SK-N-SH (cell line): ENCODE results near the gene CDH13. TPM values are rescaled to one million over a fixed set of nuclear protein-coding genes. Genes with fewer than 3 reads are reported as not detected.
"Not testable (repeated sequence)": the region's sequence is repeated elsewhere in the genome, so short reads cannot be mapped to it uniquely, and the experiment has no call there.

Source experiments
- CTCF ChIA-PET: fragments of 300-600, 350-600 bp; formaldehyde crosslinking; extraction: SDS; loops from one replicate; lab custom pipeline; 2021; lab: Yijun Ruan, JAX
- POLR2A ChIA-PET: fragments of 350-600 bp; sonication (Branson Sonifier 250); formaldehyde crosslinking; extraction: SDS; loops from one replicate; lab custom pipeline; 2020; ENCODE audit warnings: antibody characterized with exemption, inconsistent platforms; lab: Yijun Ruan, JAX
- DNase-seq: peaks from one replicate; pipeline ENCODE4 v3.0.0; 2012
- H2AFZ ChIP-seq: fragments of 200-600 bp; sonication (generic); 2 replicates; pipeline ENCODE4 v1.8.1; 2016; ENCODE audit warnings: antibody characterized with exemption, mild to moderate bottlenecking, low read depth
- H3F3A ChIP-seq: fragments of 200-600 bp; sonication (generic); replicated peaks from 2 replicates; pipeline ENCODE3; 2016; ENCODE audit warnings: antibody characterized with exemption, mild to moderate bottlenecking; ENCODE audit not compliant: insufficient read depth
- H3K27ac ChIP-seq, 2 experiments: fragments of 200-500 bp in 1 of 2; fragments of 200-600 bp in 1 of 2; sonication (Bioruptor generic) in 1 of 2; sonication (generic), shearing (Covaris generic) in 1 of 2; 2 replicates each; pipeline versions ENCODE4 v1.5.1 to v1.6.1; 2014 to 2016; ENCODE audit warnings: low read depth in 2 of 2, inconsistent platforms in 1 of 2, low read length in 1 of 2, mild to moderate bottlenecking in 1 of 2, mixed read lengths in 1 of 2
- H3K27me3 ChIP-seq: fragments of 200-600 bp; sonication (generic), shearing (Covaris generic); 2 replicates; pipeline ENCODE4 v1.6.1; 2016; ENCODE audit warnings: mixed run types; ENCODE audit not compliant: insufficient read depth
- H3K36me3 ChIP-seq, 2 experiments: fragments of 200-500 bp in 1 of 2; fragments of 200-600 bp in 1 of 2; sonication (Bioruptor generic) in 1 of 2; sonication (generic) in 1 of 2; replicated peaks in 1 of 2; 2 replicates each; pipeline versions ENCODE3 to v1.5.1; 2014 to 2016; ENCODE audit warnings: low read length in 1 of 2, mild to moderate bottlenecking in 1 of 2; ENCODE audit not compliant: insufficient read depth in 2 of 2, control insufficient read depth in 1 of 2
- H3K4me1 ChIP-seq, 2 experiments: fragments of 200-500 bp in 1 of 2; fragments of 200-600 bp in 1 of 2; sonication (Bioruptor generic) in 1 of 2; sonication (generic), shearing (Covaris generic) in 1 of 2; 2 replicates each; pipeline versions ENCODE4 v1.5.1 to v1.6.1; 2014 to 2016; ENCODE audit warnings: low read depth in 1 of 2, low read length in 1 of 2, mixed run types in 1 of 2; ENCODE audit not compliant: insufficient read depth in 2 of 2, control insufficient read depth in 1 of 2
- H3K4me2 ChIP-seq: fragments of 200-600 bp; sonication (generic), shearing (Covaris generic); 2 replicates; pipeline ENCODE4 v1.6.1; 2017; ENCODE audit warnings: mixed run types
- H3K4me3 ChIP-seq, 2 experiments: fragments of 200-500 bp in 1 of 2; fragments of 200-600 bp in 1 of 2; sonication (Bioruptor generic) in 1 of 2; sonication (generic), shearing (Covaris generic) in 1 of 2; 2 replicates each; pipeline versions ENCODE4 v1.5.1 to v1.8.1; 2014 to 2016; ENCODE audit warnings: low read depth in 2 of 2, inconsistent platforms in 1 of 2, low read length in 1 of 2, mild to moderate bottlenecking in 1 of 2, mixed read lengths in 1 of 2, moderate library complexity in 1 of 2
- H3K79me2 ChIP-seq: fragments of 200-600 bp; sonication (generic); 2 replicates; pipeline ENCODE4 v1.8.1; 2017; ENCODE audit warnings: mild to moderate bottlenecking; ENCODE audit not compliant: insufficient read depth
- H3K9ac ChIP-seq: fragments of 200-600 bp; sonication (generic); 2 replicates; pipeline ENCODE4 v1.6.1; 2017; ENCODE audit warnings: mixed run types
- H3K9me2 ChIP-seq: fragments of 200-600 bp; sonication (generic); 2 replicates; pipeline ENCODE4 v1.6.1; 2017; ENCODE audit warnings: mixed run types
- H3K9me3 ChIP-seq: fragments of 200-600 bp; sonication (generic); 2 replicates; pipeline ENCODE4 v1.6.1; 2017; ENCODE audit warnings: mixed run types, mild to moderate bottlenecking, moderate library complexity
- H4K20me1 ChIP-seq: fragments of 200-600 bp; sonication (generic); 2 replicates; pipeline ENCODE4 v1.6.1; 2017; ENCODE audit warnings: mild to moderate bottlenecking, mixed run types; ENCODE audit not compliant: insufficient read depth
- CTCF ChIP-seq: fragments of 200-600 bp; sonication (generic); IDR thresholded peaks from 2 replicates; pipeline ENCODE4 v1.6.1; 2017; ENCODE audit warnings: antibody characterized with exemption, mild to moderate bottlenecking, moderate library complexity
- ELF1 ChIP-seq: IDR thresholded peaks from 2 replicates; pipeline ENCODE4 v1.4.0; 2012
- EP300 ChIP-seq, 2 experiments: IDR thresholded peaks; 2 replicates each; pipeline versions ENCODE4 v1.4.0 to v1.6.1; 2012; ENCODE audit warnings: borderline replicate concordance in 1 of 2, low read depth in 1 of 2, low read length in 1 of 2
- EZH2phosphoT487 ChIP-seq: fragments of 200-600 bp; sonication (generic); IDR thresholded peaks from 2 replicates; pipeline ENCODE4 v1.6.1; 2017; ENCODE audit warnings: low read depth, mixed run types, mild to moderate bottlenecking, antibody characterized with exemption, moderate library complexity, borderline replicate concordance
- FOSL2 ChIP-seq: IDR thresholded peaks from 2 replicates; pipeline ENCODE4 v1.4.0; 2012; ENCODE audit warnings: low read depth, mild to moderate bottlenecking, moderate library complexity, borderline replicate concordance
- IRF3 ChIP-seq: fragments of 150-350 bp; IDR thresholded peaks from 2 replicates; pipeline ENCODE4 v1.6.1; 2016; ENCODE audit warnings: mild to moderate bottlenecking, low read depth, low read length
- MAX ChIP-seq: IDR thresholded peaks from 2 replicates; pipeline ENCODE4 v1.4.0; 2012; ENCODE audit warnings: low read depth
- MEF2A ChIP-seq: IDR thresholded peaks from 2 replicates; pipeline ENCODE4 v1.4.0; 2012; ENCODE audit warnings: low read depth, borderline replicate concordance
- MXI1 ChIP-seq: IDR thresholded peaks from 2 replicates; pipeline ENCODE4 v1.6.1; 2012; ENCODE audit warnings: mild to moderate bottlenecking, low read depth, low read length, improper control_type of control experiment
- NFIC ChIP-seq: IDR thresholded peaks from 2 replicates; pipeline ENCODE4 v1.4.0; 2012; ENCODE audit warnings: borderline replicate concordance
- NRF1 ChIP-seq: IDR thresholded peaks from 2 replicates; pipeline ENCODE4 v1.6.1; 2012; ENCODE audit warnings: low read depth, mild to moderate bottlenecking, low read length
- PBX3 ChIP-seq: IDR thresholded peaks from 2 replicates; pipeline ENCODE4; 2012
- RAD21 ChIP-seq: IDR thresholded peaks from 2 replicates; pipeline ENCODE4 v1.6.1; 2012; ENCODE audit warnings: mild to moderate bottlenecking, low read length
- RCOR1 ChIP-seq: fragments of 150-350 bp; IDR thresholded peaks from 2 replicates; pipeline ENCODE4 v1.6.1; 2017; ENCODE audit warnings: antibody characterized with exemption, low read length
- RXRA ChIP-seq: IDR thresholded peaks from 2 replicates; pipeline ENCODE4 v1.4.0; 2012; ENCODE audit warnings: low read depth, mild to moderate bottlenecking, borderline replicate concordance
- SMC3 ChIP-seq: IDR thresholded peaks from 2 replicates; pipeline ENCODE4 v1.6.1; 2012; ENCODE audit warnings: low read depth, low read length, improper control_type of control experiment
- TCF12 ChIP-seq: IDR thresholded peaks from 2 replicates; pipeline ENCODE4 v1.4.0; 2012
- USF1 ChIP-seq: IDR thresholded peaks from 2 replicates; pipeline ENCODE4 v1.4.0; 2012; ENCODE audit warnings: low read depth, borderline replicate concordance
- YY1 ChIP-seq: IDR thresholded peaks from 2 replicates; pipeline ENCODE4 v1.4.0; 2012; ENCODE audit warnings: low read depth, mild to moderate bottlenecking
- WGBS: methylation state at CpG from one replicate; pipeline ENCODE4 v1.1.6; 2017; ENCODE audit warnings: low lambda C conversion rate; 5-methylcytosine and 5-hydroxymethylcytosine counted together
- polyA plus RNA-seq, 3 experiments: library from polyadenylated mRNA; depleted of rRNA; stranded (reverse); fragments of >200 nt; gene quantifications; 2 replicates each; pipeline ENCODE4 v1.2.3, GENCODE V29; 2012

CDH13 gene
- polyA plus RNA-seq, 1 of the 3 experiments (the other 2 are of a cell fraction): 93.0 TPM

DNA sequence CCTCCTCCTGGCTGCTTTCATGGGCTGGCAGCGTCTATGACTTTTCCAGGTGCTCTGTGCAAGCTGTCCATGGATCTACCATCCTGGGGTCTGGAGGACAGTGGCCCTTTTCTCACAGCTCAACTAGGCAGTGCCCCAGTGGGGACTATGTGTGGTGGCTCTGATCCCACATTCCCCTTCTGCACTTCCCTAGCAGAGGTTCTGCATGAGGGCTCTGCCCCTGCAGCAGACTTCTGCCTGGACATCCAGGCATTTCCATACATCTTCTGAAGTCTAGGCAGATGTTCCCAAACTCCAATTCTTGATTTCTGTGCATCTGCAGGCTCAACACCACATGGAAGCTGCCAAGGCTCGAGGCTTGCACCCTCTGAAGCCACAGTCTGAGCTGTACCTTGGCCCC, 307.2 kb downstream of the CDH13 start:
- H3K27me3 ChIP-seq, H3F3A ChIP-seq, POLR2A ChIA-PET, H4K20me1 ChIP-seq, H3K36me3 ChIP-seq, H3K9me2 ChIP-seq, H3K4me1 ChIP-seq, H3K4me2 ChIP-seq, H3K9me3 ChIP-seq, CTCF ChIA-PET, H2AFZ ChIP-seq, DNase-seq, H3K4me3 ChIP-seq, H3K27ac ChIP-seq, H3K9ac ChIP-seq, H3K79me2 ChIP-seq: not testable (repeated sequence)
- 0% methylated on average over 1 of the region's 2 CpGs for WGBS

DNA sequence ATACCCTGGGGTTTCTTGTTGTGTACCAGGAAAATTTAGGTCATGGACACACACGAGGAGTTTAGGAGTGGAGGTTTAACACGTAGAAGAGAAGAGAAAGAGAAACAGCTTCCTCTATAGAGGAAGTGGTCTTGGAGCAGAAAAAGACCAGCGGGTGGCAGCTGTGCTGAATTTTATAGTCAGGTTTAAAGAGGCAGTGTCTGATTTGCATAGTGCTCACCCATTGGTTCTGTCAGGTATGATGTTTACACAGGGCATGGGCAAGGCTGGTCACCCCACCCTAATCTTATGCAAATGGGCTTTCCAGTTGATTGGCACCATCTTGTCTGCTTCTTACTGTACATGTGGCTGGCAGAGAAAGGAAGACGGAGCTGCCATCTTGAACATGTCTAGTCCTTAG, 309.0 kb downstream of the CDH13 start:
- Histone ChIP-seq H3K4me2 (no peak overlapping the region), H3K27ac (no peak overlapping the region), H3K27me3 (no peaks in the 10 kb centered on the region), H3K79me2 (no peaks in the 10 kb centered on the region), H3K9me3 (no peaks in the 10 kb centered on the region), H3K36me3 (no peaks in the 10 kb centered on the region), H2AFZ (no peak overlapping the region), H3K4me3 (no peak overlapping the region), H3F3A (no peaks in the 10 kb centered on the region), H3K9ac (no peak overlapping the region), H3K9me2 (no peaks in the 10 kb centered on the region), H3K4me1 (no peaks in the 10 kb centered on the region), H4K20me1 (no peaks in the 10 kb centered on the region)
- WGBS: 24% methylated on average over 4 of the region's 4 CpGs
- POLR2A ChIA-PET: no interaction called here
- TF ChIP-seq NRF1 (no peak), NFIC (no peak), ELF1 (no peak), USF1 (no peak), FOSL2 (no peak), MAX (no peak), RXRA (no peak), MEF2A (no peak), CTCF (no peak), IRF3 (no peak), SMC3 (no peak), RAD21 (no peak), MXI1 (no peak), YY1 (no peak), RCOR1 (no peak), EP300 (IDR thresholded peaks at IDR 0.05; ENCODE audit: borderline replicate concordance in 1 of 2, low read depth in 1 of 2, low read length in 1 of 2) (no peak), EZH2phosphoT487 (no peak), TCF12 (no peak), PBX3 (no peak)
- no peak for DNase-seq
- CTCF ChIA-PET: no interaction called here
